HL-60 (cell line): ENCODE measurements around the gene PPP1R7.

Source experiments
- DNase-seq, 2 experiments: peaks; one replicate each; pipeline ENCODE4 v3.0.0-alpha.2; 2010 to 2020; ENCODE audit warnings: low read depth in 1 of 2, low spot score in 1 of 2
- H3K27ac ChIP-seq: fragments of 250-450 bp; sonication (Bioruptor Pico); replicated peaks from 2 replicates; pipeline ENCODE4 v1.5.1; 2020; ENCODE audit warnings: mild to moderate bottlenecking, moderate library complexity
- H3K27me3 ChIP-seq: fragments of 250-450 bp; sonication (Bioruptor Pico); 2 replicates; pipeline ENCODE4 v1.5.1; 2021; ENCODE audit warnings: mild to moderate bottlenecking, moderate library complexity; ENCODE audit not compliant: insufficient read depth, poor library complexity, severe bottlenecking
- H3K4me3 ChIP-seq: replicated peaks from 2 replicates; pipeline ENCODE4 v1.5.1; 2011; ENCODE audit warnings: mild to moderate bottlenecking, control low read depth, low read length; ENCODE audit not compliant: insufficient read depth
- CTCF ChIP-seq: IDR thresholded peaks from one replicate; pipeline ENCODE4 v1.5.1; 2011; ENCODE audit warnings: low read length, control low read depth, inconsistent platforms; ENCODE audit not compliant: insufficient read depth
- GABPA ChIP-seq: IDR thresholded peaks from 2 replicates; pipeline ENCODE4 v1.6.1; 2012; ENCODE audit warnings: low read depth
- POLR2AphosphoS5 ChIP-seq: IDR thresholded peaks from 2 replicates; pipeline ENCODE4 v1.6.1; 2012; ENCODE audit warnings: low read depth
- SPI1 ChIP-seq: IDR thresholded peaks from 2 replicates; pipeline ENCODE4 v1.6.1; 2012; ENCODE audit warnings: low read depth, mild to moderate bottlenecking, borderline replicate concordance
- TF ChIP-seq, protein P1 (sequence below): IDR thresholded peaks from 2 replicates; pipeline ENCODE4 v1.6.1; 2012; ENCODE audit warnings: low read depth; ENCODE audit not compliant: insufficient replicate concordance

PPP1R7 gene

DNA sequence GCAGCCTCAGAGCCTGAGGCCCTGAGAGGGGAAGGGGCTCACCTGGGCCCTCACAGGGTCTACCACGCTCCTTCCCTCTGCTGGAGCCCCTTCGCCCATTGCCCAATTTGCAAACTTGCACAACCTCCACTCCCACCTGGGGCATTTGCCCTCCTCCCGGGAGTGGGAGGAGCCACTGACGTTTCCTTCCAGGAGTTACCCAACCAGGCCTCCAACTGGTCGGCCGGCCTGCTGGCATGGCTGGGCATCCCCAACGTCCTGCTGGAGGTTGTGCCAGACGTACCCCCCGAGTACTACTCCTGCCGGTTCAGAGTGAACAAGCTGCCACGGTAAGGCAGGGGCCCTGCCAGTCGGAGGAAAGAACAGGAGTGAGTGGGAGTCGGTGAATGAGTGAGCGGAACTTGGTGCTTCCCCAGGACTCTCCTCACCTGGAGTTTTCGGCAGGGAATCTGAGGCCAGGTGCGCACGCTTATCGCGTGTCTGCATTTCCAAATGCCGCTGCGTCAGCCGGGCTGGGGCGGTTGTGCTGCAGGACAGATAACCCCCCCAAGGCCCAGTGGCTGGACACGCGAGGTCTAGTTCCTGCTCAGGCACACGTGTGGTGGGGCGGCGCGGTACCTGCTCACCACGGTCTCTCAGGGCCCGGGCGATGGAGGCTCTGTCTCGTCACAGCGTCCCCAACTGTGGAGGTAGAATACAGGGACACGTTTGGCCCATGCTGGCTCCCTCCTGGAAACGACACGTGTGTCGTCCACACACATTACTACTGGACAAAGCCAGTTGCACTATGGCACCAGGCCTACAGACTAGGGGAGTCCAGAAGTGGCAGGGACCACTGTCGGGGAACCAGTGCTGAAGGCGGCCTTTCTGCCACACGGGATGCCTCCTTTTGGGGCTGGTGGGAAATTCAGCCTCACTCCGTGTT is 49.9 kb downstream of the PPP1R7 start:
- TF ChIP-seq SPI1 (no peak), GABPA (no peak), CTCF (no peak), POLR2AphosphoS5 (peak; percentile 46; the same call in 1 of the 2 replicates)
- TF ChIP-seq, protein P1, sequence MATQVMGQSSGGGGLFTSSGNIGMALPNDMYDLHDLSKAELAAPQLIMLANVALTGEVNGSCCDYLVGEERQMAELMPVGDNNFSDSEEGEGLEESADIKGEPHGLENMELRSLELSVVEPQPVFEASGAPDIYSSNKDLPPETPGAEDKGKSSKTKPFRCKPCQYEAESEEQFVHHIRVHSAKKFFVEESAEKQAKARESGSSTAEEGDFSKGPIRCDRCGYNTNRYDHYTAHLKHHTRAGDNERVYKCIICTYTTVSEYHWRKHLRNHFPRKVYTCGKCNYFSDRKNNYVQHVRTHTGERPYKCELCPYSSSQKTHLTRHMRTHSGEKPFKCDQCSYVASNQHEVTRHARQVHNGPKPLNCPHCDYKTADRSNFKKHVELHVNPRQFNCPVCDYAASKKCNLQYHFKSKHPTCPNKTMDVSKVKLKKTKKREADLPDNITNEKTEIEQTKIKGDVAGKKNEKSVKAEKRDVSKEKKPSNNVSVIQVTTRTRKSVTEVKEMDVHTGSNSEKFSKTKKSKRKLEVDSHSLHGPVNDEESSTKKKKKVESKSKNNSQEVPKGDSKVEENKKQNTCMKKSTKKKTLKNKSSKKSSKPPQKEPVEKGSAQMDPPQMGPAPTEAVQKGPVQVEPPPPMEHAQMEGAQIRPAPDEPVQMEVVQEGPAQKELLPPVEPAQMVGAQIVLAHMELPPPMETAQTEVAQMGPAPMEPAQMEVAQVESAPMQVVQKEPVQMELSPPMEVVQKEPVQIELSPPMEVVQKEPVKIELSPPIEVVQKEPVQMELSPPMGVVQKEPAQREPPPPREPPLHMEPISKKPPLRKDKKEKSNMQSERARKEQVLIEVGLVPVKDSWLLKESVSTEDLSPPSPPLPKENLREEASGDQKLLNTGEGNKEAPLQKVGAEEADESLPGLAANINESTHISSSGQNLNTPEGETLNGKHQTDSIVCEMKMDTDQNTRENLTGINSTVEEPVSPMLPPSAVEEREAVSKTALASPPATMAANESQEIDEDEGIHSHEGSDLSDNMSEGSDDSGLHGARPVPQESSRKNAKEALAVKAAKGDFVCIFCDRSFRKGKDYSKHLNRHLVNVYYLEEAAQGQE = no peak
- Histone ChIP-seq H3K27ac (peak overlapping the region; percentile 92), H3K27me3 (no peaks in the 10 kb centered on the region), H3K4me3 (peak overlapping the region; percentile 59)
- DNase-seq = peak; percentile 78 to 83

GRCh38 chr2:241200822-241201395 is 50.6 kb downstream of the PPP1R7 start:
- peak overlapping the region; percentile 92 for H3K27ac ChIP-seq
- DNase-seq = peak; percentile 83 to 89
- no peak for TF ChIP-seq GABPA
- TF ChIP-seq SPI1 = no peak
- TF ChIP-seq, protein P1 = peak; percentile 21
- peak; percentile 86 for TF ChIP-seq POLR2AphosphoS5
- no peaks in the 10 kb centered on the region for H3K27me3 ChIP-seq
- peak overlapping the region; percentile 59 for H3K4me3 ChIP-seq

DNA sequence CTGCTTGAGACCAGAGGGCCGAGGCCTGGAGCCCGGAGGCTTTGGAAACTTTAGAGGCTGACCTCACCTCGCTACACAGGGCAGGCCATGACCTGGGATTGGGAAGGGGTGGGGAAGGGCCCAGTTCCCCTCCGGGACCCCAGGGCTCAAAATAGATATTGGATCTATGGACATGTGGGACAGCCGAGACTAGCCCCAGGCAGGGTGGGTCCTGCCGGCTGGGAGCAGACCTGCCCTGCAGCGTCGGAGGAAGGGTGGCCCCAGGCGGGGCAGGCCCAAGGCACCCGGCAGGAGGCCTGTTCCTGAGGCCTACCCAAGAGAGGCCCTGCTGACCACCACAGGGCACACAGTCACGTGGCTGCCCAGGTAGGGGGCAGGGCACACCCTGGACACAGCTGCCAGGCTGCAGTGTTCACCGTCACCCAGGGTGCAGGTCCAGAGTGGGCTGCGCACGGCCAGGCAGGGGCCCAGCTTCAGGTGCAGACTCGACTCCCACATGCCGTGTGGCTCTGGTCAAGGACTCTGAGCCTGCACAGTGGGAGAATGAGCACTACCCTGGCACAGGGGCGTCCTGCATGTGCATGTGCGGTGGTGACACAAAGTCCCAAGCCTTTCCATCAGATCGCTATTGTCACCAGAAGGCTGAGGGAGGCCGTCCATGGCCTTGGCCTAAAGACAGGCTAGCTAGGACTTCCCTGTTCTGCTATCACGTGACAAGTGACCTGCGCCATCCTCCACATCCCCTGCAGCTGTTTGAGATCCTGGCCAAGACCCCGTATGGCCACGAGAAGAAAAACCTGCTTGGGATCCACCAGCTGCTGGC is 51.4 kb downstream of the PPP1R7 start:
- Histone ChIP-seq H3K27ac (peak overlapping the region; percentile 92), H3K4me3 (peak overlapping the region; percentile 59), H3K27me3 (no peaks in the 10 kb centered on the region)
- TF ChIP-seq CTCF (no peak), POLR2AphosphoS5 (no peak), SPI1 (no peak; the same call in 1 of the 2 replicates), GABPA (no peak)
- TF ChIP-seq, protein P1 = no peak
- DNase-seq = no peak
